ENCODE measurements around the gene SCN2A.
A peak's percentile ranks its signal among the peaks of the same experiment; 100 is the strongest.

SCN2A gene

DNA sequence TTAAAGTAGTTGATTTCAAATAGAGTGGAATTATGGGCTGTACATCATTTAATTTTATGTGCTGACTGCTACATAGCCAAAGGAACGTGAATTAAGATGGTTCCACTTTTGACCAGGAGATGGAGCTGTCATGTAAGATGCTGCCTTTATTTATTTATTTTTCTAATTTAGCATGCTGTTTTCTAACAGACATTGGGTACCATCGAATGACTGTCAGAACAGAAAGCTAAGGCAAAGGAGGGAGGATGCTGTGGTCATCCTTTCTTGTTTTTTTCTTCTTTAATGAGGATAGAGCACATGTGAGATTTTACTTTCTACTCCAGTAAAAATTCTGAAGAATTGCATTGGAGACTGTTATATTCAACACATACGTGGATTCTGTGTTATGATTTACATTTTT lies at the start of gene SCN2A:
Gene SCN2A, plus strand, starts transcription at position 185 of the 400 bp plus-strand sequence. CDS start 56,410 bp downstream, outside the sequence.
- no peak for DNase-seq

DNA sequence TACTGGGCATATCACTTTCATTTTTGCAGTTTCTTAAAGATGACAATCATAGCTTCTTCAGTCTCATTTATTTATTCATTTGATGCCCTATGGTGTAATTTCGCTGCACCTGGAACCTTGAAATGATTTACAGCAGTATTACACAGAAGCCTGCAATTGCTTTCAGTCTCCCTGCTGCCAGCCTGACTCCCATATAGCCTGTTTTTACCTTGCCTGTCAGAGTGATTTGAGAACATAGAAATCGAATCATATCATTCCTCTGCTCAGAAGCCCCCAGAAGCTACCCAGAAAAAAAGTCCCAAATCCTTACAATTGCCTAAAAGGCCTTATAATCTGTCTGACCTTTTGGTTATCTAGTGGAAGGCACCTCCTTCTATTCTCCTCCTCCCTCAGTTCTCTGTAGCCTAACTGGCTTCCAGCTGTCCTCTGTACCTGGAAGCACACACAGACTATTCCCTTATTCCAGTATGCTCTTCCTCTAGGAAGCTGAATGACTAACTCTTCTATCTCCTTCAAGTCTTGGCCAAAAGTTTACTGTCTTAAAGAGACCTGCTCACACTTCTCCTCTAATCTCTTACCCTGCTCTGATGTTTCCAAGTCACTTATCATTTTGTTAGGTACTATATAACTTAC lies 48.0 kb upstream of the SCN2A start:
- DNase-seq, result no peak

DNA sequence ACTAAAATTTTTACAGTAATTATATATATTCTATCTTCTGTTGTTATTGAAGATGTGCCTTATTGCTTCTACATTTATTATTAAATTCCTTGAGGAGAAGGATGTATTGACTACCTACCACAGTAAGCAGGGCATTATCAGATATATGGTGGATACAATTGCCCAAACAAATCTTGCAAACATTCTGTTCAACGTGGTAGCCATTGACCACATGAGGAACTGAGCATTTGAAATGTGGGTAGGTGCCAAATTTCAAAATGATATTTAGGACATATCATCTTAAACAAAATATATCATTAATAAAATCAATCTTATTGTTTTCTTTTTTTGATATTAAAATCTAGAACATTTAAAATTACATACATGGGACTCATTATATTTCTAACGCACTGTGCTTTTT lies 46.5 kb upstream of the SCN2A start:
- no peak for DNase-seq

DNA sequence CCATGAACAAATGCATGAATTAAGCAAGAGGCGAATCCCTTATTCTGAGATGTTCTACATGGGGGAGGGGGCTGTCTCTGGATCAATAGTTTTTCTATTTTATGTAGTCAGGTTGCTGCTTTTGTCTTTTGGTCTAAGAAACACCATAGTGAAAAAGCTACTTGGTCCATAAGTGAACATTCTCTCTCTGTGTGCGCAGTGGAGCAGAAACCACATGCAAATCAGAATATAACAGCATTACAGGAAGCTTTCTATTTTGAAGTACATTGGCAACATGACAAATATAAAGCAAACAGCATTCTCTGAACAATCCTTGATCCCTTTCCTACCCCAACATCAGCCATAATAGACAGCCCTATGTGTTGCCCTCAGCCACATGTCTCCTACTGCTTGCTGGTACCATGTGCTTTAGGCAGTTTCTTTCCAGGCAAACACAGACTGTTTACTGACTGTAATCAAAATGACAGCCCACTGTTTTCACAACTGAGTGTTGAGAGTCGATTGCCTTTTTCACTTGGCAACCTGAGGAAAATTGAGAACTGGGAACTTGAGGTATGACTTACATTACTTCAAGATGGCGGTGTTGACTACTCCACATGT lies 45.9 kb upstream of the SCN2A start:
- no peak for DNase-seq

DNA sequence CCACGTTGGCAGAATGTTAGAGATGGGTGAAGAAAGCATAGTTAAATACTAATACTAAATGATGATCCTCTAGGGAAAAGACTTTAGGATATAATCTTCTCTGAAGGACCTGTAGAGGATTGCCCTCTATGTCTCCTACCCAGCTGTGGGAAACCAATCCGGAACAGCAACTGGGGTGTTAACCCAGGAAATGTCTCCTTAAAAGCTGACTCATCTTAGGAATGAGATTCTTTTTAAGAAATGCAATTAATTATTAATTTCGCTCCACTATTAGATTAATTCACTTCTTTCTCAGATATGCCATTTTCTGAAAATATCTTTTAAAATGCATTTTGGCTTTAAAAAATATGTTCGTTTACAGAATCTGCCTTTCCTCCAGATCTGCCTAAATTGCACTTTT lies 42.8 kb upstream of the SCN2A start:
- no peak for DNase-seq

DNA sequence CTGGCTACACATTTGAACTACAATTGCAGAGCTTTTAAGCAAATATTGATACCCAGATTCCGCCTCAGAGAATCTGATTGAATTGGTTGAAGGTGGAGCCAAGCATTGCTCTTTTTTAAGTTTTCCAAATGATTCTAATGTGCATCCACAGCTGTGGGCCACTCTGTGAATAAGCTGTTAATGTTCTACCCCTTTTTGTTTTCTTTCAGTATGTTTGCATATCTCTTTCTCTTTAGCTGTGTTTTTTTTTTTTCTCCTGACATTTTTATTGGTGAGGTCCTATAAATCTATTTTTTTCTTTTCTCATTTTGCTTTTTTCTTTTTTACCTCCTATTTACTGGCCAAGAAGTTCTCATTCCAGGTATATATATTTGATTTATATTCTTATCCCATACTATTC lies 41.9 kb upstream of the SCN2A start:
- no peak for DNase-seq

DNA sequence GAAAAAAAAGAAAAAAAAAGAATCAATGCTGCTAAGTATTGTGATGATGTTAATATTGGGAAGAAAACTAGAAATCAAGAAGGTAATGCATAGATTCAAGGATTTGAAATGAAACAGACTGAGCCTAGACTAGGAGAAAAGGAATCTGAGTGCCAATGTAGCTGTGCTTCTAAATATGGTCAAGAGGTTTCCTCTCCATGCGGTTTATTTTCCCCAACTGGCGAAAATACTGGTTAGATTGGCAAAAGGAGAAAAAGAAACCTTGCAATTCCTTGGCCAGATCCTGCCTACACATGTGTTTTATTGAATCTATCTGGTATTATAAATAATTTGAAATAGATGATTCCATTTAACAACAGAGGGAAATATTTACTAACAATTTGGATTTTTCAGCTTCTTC lies 41.0 kb upstream of the SCN2A start:
- DNase-seq, result no peak

DNA sequence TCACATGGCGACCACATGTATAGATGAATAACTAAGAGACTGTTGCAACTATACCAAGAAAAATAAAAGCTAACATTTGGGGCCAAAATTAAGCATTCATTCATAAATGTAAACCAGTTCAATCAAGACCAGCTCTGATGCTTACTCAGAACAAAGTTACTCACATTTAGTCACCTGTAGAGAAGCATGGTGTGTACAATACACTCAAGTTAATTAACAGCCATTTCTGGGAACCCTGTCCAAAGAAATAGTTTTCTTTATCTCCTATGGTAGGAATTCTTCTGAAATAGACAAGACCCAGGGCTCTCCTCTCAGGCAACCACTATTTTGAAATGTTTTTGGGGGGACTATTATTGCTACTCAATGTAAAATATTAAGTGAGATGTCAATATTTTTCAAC lies 37.0 kb upstream of the SCN2A start:
- DNase-seq, result no peak

DNA sequence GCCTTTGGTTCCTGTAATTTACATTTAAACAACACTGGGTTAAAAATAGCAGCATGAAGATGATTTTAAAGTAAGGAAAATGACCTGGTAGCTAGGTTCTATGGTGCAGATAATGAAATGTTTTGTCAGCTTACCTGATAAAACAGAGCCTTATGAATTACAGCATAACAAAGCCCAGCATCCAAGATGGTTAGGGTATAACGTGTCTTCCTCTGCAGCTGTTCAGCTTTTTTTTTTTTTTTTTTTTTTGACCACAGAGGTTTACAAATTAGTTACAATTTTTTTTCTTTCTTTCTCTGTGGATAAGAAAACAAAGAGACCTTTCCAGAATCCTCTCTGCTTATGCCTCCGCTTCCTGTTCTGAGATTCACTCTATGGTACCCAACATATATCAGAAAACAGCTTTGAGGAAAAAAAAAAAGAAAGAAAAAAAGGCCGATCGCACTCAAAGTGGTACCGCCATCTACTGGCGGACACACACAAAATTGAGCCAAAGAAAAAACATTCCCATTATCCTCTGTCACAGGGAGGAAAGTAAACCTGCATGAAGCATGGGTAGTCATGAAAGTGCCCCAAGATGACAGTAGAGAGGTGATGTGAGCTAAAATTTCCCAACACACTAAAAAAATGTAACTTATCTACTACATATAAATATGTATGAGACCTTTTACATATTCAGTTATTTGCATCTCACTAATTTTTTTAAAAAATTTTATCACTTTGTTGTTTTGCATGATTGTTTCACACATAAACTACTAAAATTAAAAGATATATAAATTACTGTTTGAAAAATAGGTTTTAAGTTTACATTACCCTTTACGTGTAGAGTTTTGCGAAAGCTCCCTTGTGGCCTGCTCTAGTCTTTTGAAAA lies 35.3 kb upstream of the SCN2A start, which contains the start of gene SCN3A:
Gene SCN3A, minus strand, starts transcription at position 362 of the 871 bp plus-strand sequence. CDS start 27,656 bp downstream, outside the sequence.
- DNase-seq, result peak; percentile 4

DNA sequence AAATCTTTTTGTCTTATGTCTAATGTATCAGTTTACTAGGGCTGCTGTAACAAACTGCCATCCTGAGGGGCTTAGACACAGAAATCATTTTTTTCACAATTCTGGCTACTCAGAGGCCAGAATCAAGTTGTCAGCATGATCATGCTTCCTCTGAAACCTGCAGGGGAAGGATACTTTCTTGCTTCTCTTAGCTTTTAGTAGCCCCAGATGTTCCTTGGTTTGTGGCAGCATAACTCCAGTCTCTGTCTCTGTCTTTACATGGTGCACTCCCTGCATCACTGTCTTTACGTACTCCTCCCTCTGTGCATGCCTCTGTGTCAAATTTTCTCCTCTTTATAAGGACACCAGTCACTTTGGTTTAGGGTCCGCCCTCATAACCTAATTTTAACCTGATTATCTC lies 33.3 kb upstream of the SCN2A start:
- DNase-seq, result no peak

DNA sequence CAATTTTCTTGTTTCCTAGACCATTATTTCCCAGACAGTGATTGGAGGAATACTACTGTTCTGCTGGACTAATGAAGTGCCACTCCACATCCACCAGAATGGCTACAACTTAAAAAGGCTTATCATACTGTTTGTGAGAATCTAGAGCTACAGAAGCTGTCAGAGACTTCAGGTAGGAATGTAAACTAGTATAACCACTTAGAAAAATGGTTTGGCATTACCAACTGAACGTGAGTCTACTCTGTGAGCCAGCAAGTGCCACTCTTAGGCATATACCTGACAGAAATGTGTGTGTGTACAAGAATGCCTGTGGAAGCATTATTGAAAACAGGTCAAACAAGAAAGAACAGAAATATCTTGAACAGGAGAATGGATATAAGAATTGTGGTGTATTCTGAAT lies 31.1 kb upstream of the SCN2A start:
- no peak for DNase-seq

DNA sequence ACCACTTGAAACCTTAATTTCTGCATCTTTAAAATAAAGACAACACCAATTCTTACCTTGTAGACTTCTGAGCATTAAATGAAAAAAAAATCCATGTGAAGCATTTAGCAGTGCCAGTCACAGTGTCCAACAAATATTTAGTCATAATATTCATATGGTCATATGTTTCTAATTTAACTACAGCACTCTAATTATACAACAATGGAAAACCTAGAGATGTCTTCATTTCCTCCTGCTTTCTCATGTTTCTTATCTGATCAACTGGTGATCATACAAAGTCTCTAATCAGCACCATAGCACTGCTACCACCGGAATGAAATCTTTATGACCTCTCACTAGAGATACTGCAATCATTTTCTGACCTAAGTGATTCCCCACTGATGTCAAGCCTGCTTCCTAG lies 25.1 kb upstream of the SCN2A start:
- DNase-seq, result no peak

DNA sequence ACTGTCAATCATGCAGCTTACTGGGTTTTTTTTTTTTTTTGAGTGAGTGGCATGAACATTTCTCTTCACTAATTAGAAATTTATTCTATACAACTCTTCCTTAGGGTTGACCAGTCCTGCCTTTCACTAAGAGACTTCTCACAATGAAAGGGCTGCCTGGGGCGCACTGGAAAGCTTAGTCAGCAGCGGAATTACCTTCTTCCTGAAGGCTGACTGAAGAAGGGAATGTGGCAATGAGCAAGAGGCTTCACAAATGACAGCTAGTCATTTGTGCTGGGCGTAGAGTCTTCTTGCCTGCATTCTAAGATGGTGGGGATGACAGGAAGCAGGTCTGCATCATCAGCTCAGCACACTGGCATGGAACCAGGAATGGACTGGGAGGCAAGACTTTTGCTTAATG lies 19.7 kb upstream of the SCN2A start:
- DNase-seq, result no peak

DNA sequence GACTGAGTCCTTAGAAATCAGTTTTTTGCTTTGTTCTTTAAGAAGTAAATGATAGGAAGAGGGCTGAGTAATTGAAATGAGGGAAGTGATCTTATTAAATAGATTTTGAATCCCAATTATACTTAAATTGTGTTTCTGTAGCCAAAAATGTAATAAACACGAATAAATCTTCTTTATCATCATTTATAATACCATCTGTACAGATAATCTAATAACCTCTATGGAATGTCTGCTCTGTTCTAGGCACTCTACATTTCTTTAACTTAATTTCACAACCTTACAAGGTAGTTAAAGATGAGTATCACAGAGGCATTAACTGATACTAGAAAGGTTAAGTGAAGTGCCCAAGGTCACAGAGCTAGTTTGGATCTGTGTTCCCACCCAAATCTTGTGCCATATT lies 14.3 kb upstream of the SCN2A start:
- no peak for DNase-seq

DNA sequence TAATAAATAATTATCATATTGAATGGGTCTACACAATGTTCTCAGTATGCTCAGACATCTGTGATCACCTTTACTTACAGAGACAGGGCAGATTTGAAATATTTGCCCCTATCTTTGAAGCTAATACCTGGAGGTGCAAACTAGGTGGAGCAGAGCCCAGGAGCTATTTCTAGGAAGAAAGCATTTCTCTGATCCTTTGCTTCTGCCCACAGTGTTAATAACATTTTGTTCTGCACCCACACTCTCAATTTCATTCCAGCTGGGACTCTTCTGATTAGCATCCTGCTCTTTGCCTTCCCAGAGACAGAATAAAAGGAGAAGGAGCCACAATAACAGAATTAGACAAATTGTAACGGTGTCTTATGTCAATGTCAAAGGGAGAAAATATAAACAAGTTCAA lies 11.6 kb upstream of the SCN2A start:
- no peak for DNase-seq

DNA sequence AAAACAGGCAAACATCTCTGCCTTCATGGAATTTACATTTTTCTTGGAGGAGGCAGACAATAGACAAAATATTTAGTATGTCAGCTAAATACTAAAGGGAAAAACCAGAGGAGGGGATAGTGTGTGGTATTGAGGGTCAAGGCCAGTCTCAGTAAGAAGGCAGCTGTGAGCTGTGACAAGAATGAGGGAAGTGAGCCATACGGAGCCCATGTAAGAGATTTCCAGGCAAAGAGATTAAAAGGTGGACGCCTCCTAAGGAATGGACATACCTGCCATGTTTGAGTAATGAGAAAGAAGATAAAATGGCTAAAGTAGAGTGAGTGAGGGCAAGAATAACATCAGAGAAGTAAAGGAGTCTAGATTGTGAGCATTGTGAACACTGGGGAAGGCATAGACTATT lies 2.2 kb upstream of the SCN2A start:
- no peak for DNase-seq

DNA sequence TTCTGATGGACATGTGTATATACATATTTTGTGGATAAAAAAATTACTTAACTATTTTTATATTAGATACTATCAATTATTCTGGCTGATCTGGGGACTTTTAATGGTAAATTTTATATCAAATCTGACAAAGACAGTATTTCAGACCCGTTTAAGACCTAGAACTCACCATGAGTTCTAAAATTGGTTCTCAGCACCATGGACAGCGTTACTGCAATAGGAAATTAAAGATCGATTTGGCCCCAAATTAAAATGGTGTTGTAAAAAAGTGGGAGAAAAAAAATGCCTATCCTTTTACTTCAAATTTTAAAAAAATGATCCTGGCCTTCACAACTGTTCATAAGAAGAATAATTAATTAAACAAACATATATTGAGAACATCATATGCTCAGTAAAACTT lies 919 bp upstream of the SCN2A start:
- peak; percentile 1 for DNase-seq

DNA sequence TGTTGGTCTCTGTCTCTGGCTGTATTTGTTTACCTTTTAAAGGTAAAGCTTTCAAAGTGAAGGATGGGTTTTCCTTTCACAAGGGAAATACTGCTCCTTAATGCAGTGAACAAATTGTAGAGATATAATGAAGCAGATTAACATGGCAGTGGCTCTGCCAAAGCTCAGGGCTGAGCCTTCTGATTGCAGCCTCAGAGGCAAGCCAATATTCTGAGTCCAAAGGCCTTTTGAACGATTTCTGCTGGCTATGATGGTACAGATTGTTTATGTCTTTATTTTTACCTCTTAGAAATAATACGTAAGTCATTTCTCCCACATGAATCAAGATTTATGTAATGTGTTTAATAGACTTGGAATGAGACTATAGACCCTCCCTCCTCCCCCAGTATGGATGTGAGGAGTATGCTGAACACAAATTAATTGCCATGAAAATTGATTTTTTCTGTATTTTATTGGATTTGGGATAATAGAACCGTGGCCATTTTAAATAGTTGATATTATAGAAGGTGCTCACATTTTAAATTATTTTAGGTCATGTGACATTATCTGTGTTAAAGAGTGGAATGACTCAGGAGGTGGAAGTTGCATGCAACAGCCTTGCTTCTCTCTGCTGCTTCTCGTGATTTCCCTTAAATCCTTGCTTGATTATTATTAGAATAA lies 772 bp downstream of the SCN2A start:
- DNase-seq, result no peak

DNA sequence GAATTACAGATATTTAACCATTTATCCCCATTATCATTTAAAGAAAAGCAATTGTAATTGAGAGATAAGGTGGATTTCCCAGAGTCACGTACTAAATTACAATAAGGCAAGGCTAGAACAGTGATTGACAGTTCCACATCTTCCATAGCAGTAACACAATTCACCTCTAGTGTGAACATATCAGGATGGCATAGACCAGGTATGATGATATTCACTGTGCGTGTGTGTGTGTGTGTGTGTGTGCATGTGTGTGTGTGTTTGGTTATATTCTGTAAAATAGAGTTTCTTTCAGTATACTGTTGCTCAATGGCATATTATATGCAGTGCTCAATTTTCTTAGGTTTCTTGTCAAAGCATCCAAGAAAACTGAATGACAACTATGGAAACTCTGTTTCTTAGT lies 1.7 kb downstream of the SCN2A start:
- DNase-seq, result no peak

DNA sequence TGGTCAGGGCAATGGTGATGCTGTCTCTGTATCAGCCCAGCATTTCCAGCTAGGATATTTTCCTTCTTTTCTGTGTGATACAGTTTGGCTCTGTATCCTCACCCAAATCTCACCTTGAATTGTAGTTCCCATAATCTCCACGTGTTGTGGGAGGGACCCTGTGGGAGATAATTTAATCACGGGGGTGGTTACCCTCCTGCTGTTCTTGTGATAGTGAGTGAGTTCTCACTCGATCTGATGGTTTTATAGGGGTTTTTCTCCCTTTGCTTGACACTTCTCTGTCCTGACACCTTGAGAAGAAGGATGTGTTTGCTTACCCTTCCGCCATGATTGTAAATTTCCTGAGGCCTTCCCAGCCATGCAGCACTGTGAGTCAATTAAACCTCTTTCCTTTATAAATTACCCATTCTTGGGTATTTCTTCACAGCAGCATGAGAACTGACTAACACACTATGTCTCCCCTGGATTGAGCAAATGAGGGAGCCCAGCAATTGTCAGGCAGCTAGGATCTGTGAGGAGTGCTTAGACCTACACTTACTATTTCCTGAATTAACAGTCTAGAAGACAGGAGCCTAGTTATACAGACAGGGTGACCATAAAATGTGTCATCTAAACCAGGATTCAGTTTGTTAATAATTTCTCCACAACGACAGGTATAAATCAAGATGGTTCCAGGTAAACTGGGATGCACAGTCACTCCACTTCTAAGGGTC lies 6.0 kb downstream of the SCN2A start:
- no peak for DNase-seq

DNA sequence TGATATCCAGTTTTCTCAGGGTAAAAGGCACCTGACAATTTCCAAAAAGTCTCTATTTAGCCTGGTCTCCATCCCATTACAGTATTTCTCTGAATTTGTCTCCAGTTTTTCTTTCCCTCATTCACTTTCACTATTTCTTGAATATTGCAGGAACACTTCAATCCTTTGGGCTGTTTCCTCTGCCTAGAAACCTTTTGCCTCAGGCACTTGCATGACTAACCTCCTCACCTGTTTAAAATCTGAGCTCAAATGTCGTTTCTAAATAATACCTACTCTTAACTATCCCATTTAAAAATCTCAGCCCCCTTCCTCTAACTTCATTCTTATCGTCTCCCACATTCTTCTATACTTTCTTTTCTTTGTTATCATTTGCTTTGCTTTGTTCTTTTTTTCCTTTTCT lies 9.0 kb downstream of the SCN2A start:
- no peak for DNase-seq

DNA sequence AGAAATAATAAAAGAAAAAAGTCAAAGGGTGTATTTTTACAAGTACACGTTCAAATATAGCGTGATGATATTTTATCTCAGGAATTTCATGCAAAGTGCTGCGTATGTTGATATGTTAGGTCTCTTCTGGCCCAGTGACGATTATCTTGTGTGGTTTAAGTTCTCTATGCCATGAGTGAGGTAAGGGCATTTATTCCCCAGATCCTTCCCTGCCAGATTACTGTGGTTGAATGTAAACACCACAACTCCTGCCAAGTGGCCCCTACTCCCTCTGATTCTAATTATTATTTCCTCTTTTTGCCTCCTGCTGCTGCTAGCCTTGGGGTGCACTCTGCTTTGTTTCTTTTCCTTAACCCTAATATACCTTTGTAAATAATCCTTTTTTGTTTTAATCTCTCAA lies 12.2 kb downstream of the SCN2A start:
- no peak for DNase-seq

DNA sequence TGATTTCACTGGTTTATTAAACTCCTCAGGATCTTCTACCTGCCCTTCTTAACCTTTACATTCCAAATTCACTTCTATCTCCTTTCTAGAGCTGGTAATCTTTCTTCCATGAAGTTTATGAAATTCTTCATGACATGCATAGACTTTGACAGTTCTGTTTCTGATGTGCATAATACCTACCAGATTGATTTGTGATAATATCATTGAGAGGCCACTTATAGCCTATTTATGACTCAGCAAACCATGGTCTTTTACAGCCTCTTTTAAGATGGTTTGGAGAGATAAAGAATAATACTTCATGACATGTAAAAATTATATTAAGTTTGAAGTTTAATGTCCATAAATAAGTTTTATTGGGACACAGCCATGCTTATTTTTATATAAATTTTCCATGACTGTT lies 14.0 kb downstream of the SCN2A start:
- DNase-seq, result no peak
